CD14-positive monocyte (primary cell): ENCODE measurements around the gene USP31. TPM values are rescaled to one million over a fixed set of nuclear protein-coding genes. Genes with fewer than 3 reads are reported as not detected.

ENCODE experiments used
- DNase-seq, 3 donors: peaks; one replicate each; pipeline ENCODE4 v3.0.0-alpha.2; 2011 to 2022
- H2AFZ ChIP-seq: 2 replicates; pipeline ENCODE4 v1.6.0; 2012; ENCODE audit warnings: mild to moderate bottlenecking, low read depth, low read length, inconsistent platforms; ENCODE audit not compliant: insufficient read depth, poor library complexity, severe bottlenecking
- H3K27ac ChIP-seq, 2 donors: 1 replicate in 1 of 2; 2 replicates in 1 of 2; pipeline ENCODE4 v1.5.1; 2012 to 2013; ENCODE audit warnings: low read length in 2 of 2, control low read depth in 1 of 2, inconsistent platforms in 1 of 2, low read depth in 1 of 2, mild to moderate bottlenecking in 1 of 2
- H3K27me3 ChIP-seq, 2 donors: one replicate each; pipeline versions ENCODE4 v1.6.0 to v1.6.1; 2011 to 2013; ENCODE audit warnings: low read length in 2 of 2; ENCODE audit not compliant: control insufficient read depth in 2 of 2, insufficient read depth in 2 of 2
- H3K36me3 ChIP-seq, 2 donors: replicated peaks in 1 of 2; 1 replicate in 1 of 2; 2 replicates in 1 of 2; pipeline versions ENCODE4 v1.5.1 to v1.6.1; 2012 to 2013; ENCODE audit warnings: low read length in 2 of 2, control low read depth in 1 of 2, inconsistent platforms in 1 of 2, mild to moderate bottlenecking in 1 of 2; ENCODE audit not compliant: insufficient read depth in 2 of 2, control insufficient read depth in 1 of 2
- H3K4me1 ChIP-seq, 2 donors: 1 replicate in 1 of 2; 2 replicates in 1 of 2; pipeline versions ENCODE4 v1.5.1 to v1.6.1; 2012 to 2013; ENCODE audit warnings: low read length in 2 of 2, control low read depth in 1 of 2, inconsistent platforms in 1 of 2, mild to moderate bottlenecking in 1 of 2, moderate library complexity in 1 of 2; ENCODE audit not compliant: insufficient read depth in 2 of 2, control insufficient read depth in 1 of 2
- H3K4me2 ChIP-seq: replicated peaks from 2 replicates; pipeline ENCODE3; 2012; ENCODE audit warnings: low read length, moderate library complexity, mild to moderate bottlenecking; ENCODE audit not compliant: poor library complexity, severe bottlenecking; ENCODE audit errors: extremely low read depth
- H3K4me3 ChIP-seq, 3 experiments: fragments of 200-600 bp in 1 of 3; sonication (generic) in 1 of 3; replicated peaks in 1 of 3; 1 replicate in 2 of 3; 2 replicates in 1 of 3; pipeline ENCODE4 v1.5.1; 2011 to 2013; ENCODE audit warnings: low read length in 3 of 3, mild to moderate bottlenecking in 3 of 3, control low read depth in 2 of 3, low read depth in 2 of 3, inconsistent platforms in 1 of 3, moderate library complexity in 1 of 3
- H3K79me2 ChIP-seq: 2 replicates; pipeline ENCODE4 v1.6.0; 2012; ENCODE audit warnings: mild to moderate bottlenecking, control low read depth, inconsistent platforms, low read length, moderate library complexity; ENCODE audit not compliant: insufficient read depth
- H3K9ac ChIP-seq: 2 replicates; pipeline ENCODE4 v1.6.0; 2017; ENCODE audit warnings: low read length, mild to moderate bottlenecking; ENCODE audit not compliant: insufficient read depth, poor library complexity, severe bottlenecking
- H3K9me3 ChIP-seq, 2 donors: replicated peaks in 1 of 2; 1 replicate in 1 of 2; 2 replicates in 1 of 2; pipeline versions ENCODE4 v1.5.1 to v1.6.1; 2012 to 2013; ENCODE audit warnings: low read length in 2 of 2, control low read depth in 1 of 2; ENCODE audit not compliant: control insufficient read depth in 1 of 2, insufficient read depth in 1 of 2
- H4K20me1 ChIP-seq: 2 replicates; pipeline ENCODE4 v1.6.0; 2012; ENCODE audit warnings: mild to moderate bottlenecking, low read length, control low read depth, moderate library complexity; ENCODE audit not compliant: insufficient read depth
- H3K27ac Mint-ChIP-seq, 7 donors: one replicate each; pipeline ENCODE4 v1.8.0; 2020; ENCODE audit warnings: mild to moderate bottlenecking in 7 of 7, mixed read lengths in 7 of 7, moderate library complexity in 6 of 7, inconsistent platforms in 2 of 7
- H3K27me3 Mint-ChIP-seq, 3 donors: one replicate each; pipeline ENCODE4 v1.8.0; 2021 to 2022; ENCODE audit warnings: low read depth in 3 of 3, mild to moderate bottlenecking in 3 of 3, mixed read lengths in 3 of 3, moderate library complexity in 3 of 3, inconsistent platforms in 1 of 3
- H3K36me3 Mint-ChIP-seq, 2 donors: one replicate each; pipeline ENCODE4 v1.8.0; 2020; ENCODE audit warnings: mixed read lengths in 2 of 2, inconsistent platforms in 1 of 2, mild to moderate bottlenecking in 1 of 2
- H3K4me1 Mint-ChIP-seq: one replicate; pipeline ENCODE4 v1.8.0; 2020; ENCODE audit warnings: mild to moderate bottlenecking, mixed read lengths
- H3K4me3 Mint-ChIP-seq, 2 donors: one replicate each; pipeline ENCODE4 v1.8.0; 2020; ENCODE audit warnings: mild to moderate bottlenecking in 2 of 2, mixed read lengths in 2 of 2, moderate library complexity in 1 of 2
- H3K9me3 Mint-ChIP-seq, 7 donors: one replicate each; pipeline ENCODE4 v1.8.0; 2020 to 2022; ENCODE audit warnings: mixed read lengths in 7 of 7, mild to moderate bottlenecking in 6 of 7, moderate library complexity in 6 of 7, inconsistent platforms in 2 of 7
- WGBS: methylation state at CpG from one replicate; pipeline ENCODE4 v1.1.5; 2013; ENCODE audit warnings: missing lambda C conversion rate; ENCODE audit not compliant: insufficient coverage; 5-methylcytosine and 5-hydroxymethylcytosine counted together
- intact Hi-C, 2 donors: fragments of 100-400 bp; cut with micrococcal nuclease; formaldehyde crosslinking; loops; one replicate each; pipeline versions ENCODE4 v1.15.0 to v1.15.1; 2023
- polyA plus RNA-seq, 3 donors: library from polyadenylated mRNA; depleted of rRNA in 1 of 3; unstranded in 2 of 3; stranded (reverse) in 1 of 3; fragments of 300-500 nt in 2 of 3; fragments of >200 nt in 1 of 3; fragmentation: Illumina TruSeq in 2 of 3; gene quantifications; 1 replicate in 2 of 3; 2 replicates in 1 of 3; pipeline ENCODE4 v1.2.3, GENCODE V29; 2012 to 2021
- TF ChIP-seq, protein P1 (sequence below): fragments of 200-600 bp; IDR thresholded peaks from one replicate; pipeline ENCODE4 v1.8.0; 2022; ENCODE audit warnings: antibody characterized with exemption, mild to moderate bottlenecking

The USP31 gene
- polyA plus RNA-seq, 3 donors, result 0.15 to 4.1 (median 0.36) TPM

DNA sequence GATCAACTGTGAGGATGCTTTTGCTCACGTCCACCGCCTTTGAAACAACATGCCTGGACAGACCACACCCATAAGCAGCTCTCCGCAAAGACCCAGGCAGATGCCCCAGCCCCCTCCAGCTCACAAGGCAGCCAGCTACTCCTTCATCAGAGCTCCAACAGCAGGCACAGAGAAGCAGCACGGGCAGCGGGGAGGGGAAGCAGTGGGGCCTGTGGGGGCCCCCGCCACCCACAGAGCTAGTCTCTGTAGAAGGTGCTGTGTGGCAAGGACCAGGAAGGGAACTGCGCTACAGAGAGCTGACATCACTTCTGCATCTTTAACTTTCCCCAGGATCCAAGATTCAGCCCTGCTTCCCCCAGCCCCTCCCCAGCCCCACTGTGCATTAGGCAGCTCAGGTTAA, 23.3 kb upstream of the USP31 start:
- H3K9ac ChIP-seq, result no peak overlapping the region
- H3K27me3 ChIP-seq, result peaks cover 0 to 2% of the 10 kb centered on the region in 2 donors
- no peaks in the 10 kb centered on the region for H4K20me1 ChIP-seq
- no peak for DNase-seq
- no peak overlapping the region for H2AFZ ChIP-seq
- Mint-ChIP-seq H3K4me3 (no peak overlapping the region), H3K9me3 (peaks cover 0 to 3% (median 0%) of the 10 kb centered on the region in 7 donors), H3K4me1 (peaks cover 8% of the 10 kb centered on the region), H3K27ac (no peak overlapping the region), H3K27me3 (peaks cover 11 to 32% (median 14%) of the 10 kb centered on the region in 3 donors), H3K36me3 (no peaks in the 10 kb centered on the region)
- H3K4me2 ChIP-seq, result no peak overlapping the region
- no peaks in the 10 kb centered on the region for H3K9me3 ChIP-seq
- TF ChIP-seq, protein P1, sequence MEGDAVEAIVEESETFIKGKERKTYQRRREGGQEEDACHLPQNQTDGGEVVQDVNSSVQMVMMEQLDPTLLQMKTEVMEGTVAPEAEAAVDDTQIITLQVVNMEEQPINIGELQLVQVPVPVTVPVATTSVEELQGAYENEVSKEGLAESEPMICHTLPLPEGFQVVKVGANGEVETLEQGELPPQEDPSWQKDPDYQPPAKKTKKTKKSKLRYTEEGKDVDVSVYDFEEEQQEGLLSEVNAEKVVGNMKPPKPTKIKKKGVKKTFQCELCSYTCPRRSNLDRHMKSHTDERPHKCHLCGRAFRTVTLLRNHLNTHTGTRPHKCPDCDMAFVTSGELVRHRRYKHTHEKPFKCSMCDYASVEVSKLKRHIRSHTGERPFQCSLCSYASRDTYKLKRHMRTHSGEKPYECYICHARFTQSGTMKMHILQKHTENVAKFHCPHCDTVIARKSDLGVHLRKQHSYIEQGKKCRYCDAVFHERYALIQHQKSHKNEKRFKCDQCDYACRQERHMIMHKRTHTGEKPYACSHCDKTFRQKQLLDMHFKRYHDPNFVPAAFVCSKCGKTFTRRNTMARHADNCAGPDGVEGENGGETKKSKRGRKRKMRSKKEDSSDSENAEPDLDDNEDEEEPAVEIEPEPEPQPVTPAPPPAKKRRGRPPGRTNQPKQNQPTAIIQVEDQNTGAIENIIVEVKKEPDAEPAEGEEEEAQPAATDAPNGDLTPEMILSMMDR, result no peak
- WGBS, result 20% methylated on average over 1 of the region's 7 CpGs
- H3K4me3 ChIP-seq, result no peak overlapping the region
- H3K79me2 ChIP-seq, result no peaks in the 10 kb centered on the region
- no peak overlapping the region for H3K27ac ChIP-seq
- H3K36me3 ChIP-seq, result no peaks in the 10 kb centered on the region
- peaks cover 5 to 8% of the 10 kb centered on the region in 2 donors for H3K4me1 ChIP-seq
- intact Hi-C loops, result no loop called here

DNA sequence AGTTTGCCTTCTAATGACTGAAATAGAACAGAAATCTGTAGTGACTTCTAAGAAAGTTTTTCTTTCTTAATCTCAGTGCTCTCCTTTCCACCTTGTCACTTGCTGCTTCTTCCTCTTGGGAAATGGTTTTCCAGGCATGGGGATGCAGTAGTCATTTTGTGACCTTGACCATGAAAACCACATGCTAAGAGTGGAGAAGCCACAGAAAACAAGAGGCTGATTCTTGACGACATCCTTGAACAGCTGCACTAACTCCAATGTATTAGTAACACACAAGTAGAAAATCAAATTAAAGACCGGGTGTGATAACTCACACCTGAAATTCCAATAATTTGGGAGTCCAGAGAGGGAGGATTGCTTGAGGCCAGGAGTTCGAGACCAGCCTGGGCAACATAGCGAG, 15.5 kb upstream of the USP31 start:
- Mint-ChIP-seq H3K4me3 (no peak overlapping the region), H3K27ac (no peak overlapping the region), H3K36me3 (no peaks in the 10 kb centered on the region), H3K9me3 (peaks cover 0 to 4% (median 0%) of the 10 kb centered on the region in 7 donors), H3K27me3 (peaks cover 3 to 30% (median 18%) of the 10 kb centered on the region in 3 donors), H3K4me1 (peaks cover 5% of the 10 kb centered on the region)
- Histone ChIP-seq H3K9me3 (no peaks in the 10 kb centered on the region), H3K79me2 (no peaks in the 10 kb centered on the region), H3K4me2 (no peak overlapping the region), H3K4me1 (no peaks in the 10 kb centered on the region), H4K20me1 (no peaks in the 10 kb centered on the region), H3K9ac (no peak overlapping the region), H2AFZ (no peak overlapping the region), H3K36me3 (no peaks in the 10 kb centered on the region), H3K27me3 (peaks cover 4 to 8% of the 10 kb centered on the region in 2 donors), H3K27ac (no peak overlapping the region), H3K4me3 (no peak overlapping the region)
- no CpG with 5 or more reads among the region's 4 CpGs for WGBS
- TF ChIP-seq, protein P1, result no peak
- DNase-seq, result no peak
- intact Hi-C loops, result no loop called here
